Activated CD8-positive, alpha-beta T cell treated with anti-CD3 and anti-CD28 coated beads for 36 hours (primary cell): ENCODE results near the gene TRIM47. TPM values are rescaled to one million over a fixed set of nuclear protein-coding genes. Genes with fewer than 3 reads are reported as not detected.

Experiments used
- ATAC-seq: fragments of 200-7000 bp; cut with Tn5 transposase; one replicate; pipeline ENCODE4 v1.10.0; 2021; ENCODE audit warnings: mild to moderate bottlenecking, moderate library complexity
- CTCF ChIA-PET: fragments of 350-600 bp; sonication (Branson Sonifier 250); formaldehyde crosslinking; loops from one replicate; lab custom pipeline; 2021; ENCODE audit warnings: antibody characterized with exemption; lab: Charles Lee
- POLR2A ChIA-PET: fragments of 350-600 bp; sonication (Branson Sonifier 250); formaldehyde crosslinking; loops from one replicate; lab custom pipeline; 2021; ENCODE audit warnings: antibody characterized with exemption; lab: Charles Lee
- DNase-seq: peaks from one replicate; pipeline ENCODE4 v3.0.0-alpha.2; 2020
- H3K27ac Mint-ChIP-seq: one replicate; pipeline ENCODE4 v1.8.0; 2021; ENCODE audit warnings: mild to moderate bottlenecking, mixed read lengths
- H3K27me3 Mint-ChIP-seq: one replicate; pipeline ENCODE4 v1.8.0; 2021; ENCODE audit warnings: mixed read lengths
- H3K36me3 Mint-ChIP-seq: one replicate; pipeline ENCODE4 v1.8.0; 2021; ENCODE audit warnings: low read depth, mixed read lengths
- H3K4me1 Mint-ChIP-seq: one replicate; pipeline ENCODE4 v1.8.0; 2021; ENCODE audit warnings: low read depth, mixed read lengths
- H3K4me3 Mint-ChIP-seq: one replicate; pipeline ENCODE4 v1.8.0; 2021; ENCODE audit warnings: mild to moderate bottlenecking, moderate library complexity, mixed read lengths
- H3K9me3 Mint-ChIP-seq: one replicate; pipeline ENCODE4 v1.8.0; 2021; ENCODE audit warnings: mixed read lengths
- CTCF ChIP-seq: fragments of 200-600 bp; IDR thresholded peaks from one replicate; pipeline ENCODE4 v1.8.0; 2022; ENCODE audit warnings: antibody characterized with exemption, mild to moderate bottlenecking
- intact Hi-C: fragments of 100-400 bp; cut with micrococcal nuclease; formaldehyde crosslinking; loops from one replicate; pipeline ENCODE4 v1.10.0; 2022
- total RNA-seq, 2 experiments: library from RNA; stranded (reverse); gene quantifications; one replicate each; pipeline ENCODE4 v1.2.3, GENCODE V29; 2021

TRIM47 gene
- total RNA-seq, 2 experiments from 2014 or later, result 16.6 to 16.8 TPM

DNA sequence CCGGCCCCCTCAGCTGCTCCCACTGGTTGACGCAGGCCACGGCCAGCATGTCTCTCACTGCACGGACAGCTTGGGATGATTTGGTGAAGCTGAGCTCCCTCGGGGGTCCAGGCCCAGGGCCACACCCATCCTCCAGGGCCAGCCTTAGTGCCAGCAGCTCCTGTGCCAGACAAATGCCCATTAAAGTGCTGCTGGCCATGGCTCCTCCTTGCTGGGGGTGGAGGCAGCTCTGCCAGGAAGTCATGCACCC lies 2.5 kb downstream of the TRIM47 start:
- POLR2A ChIA-PET, result interaction anchor here (0.6 to 6.5 kb wide), 12 partner anchors 11 to 393 kb away, joined by 3 to 100 read pairs (median 6); partner anchors contain the start of genes MRPL38, TRIM65 and WBP2
- intact Hi-C loops, result no loop called here
- no peaks in the 10 kb centered on the region for H3K9me3 Mint-ChIP-seq
- no peak for TF ChIP-seq CTCF
- CTCF ChIA-PET, result interaction anchor here (0.9 to 9.5 kb wide), 13 partner anchors 10 to 130 kb away, joined by 3 to 107 read pairs (median 5); partner anchors contain the start of genes GALK1, TRIM65 and WBP2
- peaks cover 26% of the 10 kb centered on the region for H3K4me1 Mint-ChIP-seq
- ATAC-seq (no peak), DNase-seq (no peak)
- peak overlapping the region; percentile 80 for H3K4me3 Mint-ChIP-seq
- H3K27ac Mint-ChIP-seq, result peak overlapping the region; percentile 88
- H3K27me3 Mint-ChIP-seq, result no peaks in the 10 kb centered on the region
- H3K36me3 Mint-ChIP-seq, result peaks cover 3% of the 10 kb centered on the region

GRCh38 chr17:75875182-75875939 lies 3.0 kb downstream of the TRIM47 start:
- Mint-ChIP-seq H3K4me3 (peak overlapping the region; percentile 80), H3K36me3 (peaks cover 3% of the 10 kb centered on the region), H3K4me1 (peaks cover 26% of the 10 kb centered on the region), H3K27ac (peak overlapping the region; percentile 88), H3K27me3 (no peaks in the 10 kb centered on the region), H3K9me3 (no peaks in the 10 kb centered on the region)
- DNase-seq (no peak), ATAC-seq (no peak)
- ChIA-PET CTCF (interaction anchor here (0.9 to 9.5 kb wide), 14 partner anchors 8 to 130 kb away, joined by 3 to 107 read pairs (median 5); partner anchors contain the start of genes GALK1, TRIM65 and WBP2), POLR2A (interaction anchor here (0.6 to 6.5 kb wide), 12 partner anchors 11 to 394 kb away, joined by 3 to 100 read pairs (median 6); partner anchors contain the start of genes MRPL38, TRIM65 and WBP2)
- intact Hi-C loops, result no loop called here
- TF ChIP-seq CTCF, result no peak

DNA sequence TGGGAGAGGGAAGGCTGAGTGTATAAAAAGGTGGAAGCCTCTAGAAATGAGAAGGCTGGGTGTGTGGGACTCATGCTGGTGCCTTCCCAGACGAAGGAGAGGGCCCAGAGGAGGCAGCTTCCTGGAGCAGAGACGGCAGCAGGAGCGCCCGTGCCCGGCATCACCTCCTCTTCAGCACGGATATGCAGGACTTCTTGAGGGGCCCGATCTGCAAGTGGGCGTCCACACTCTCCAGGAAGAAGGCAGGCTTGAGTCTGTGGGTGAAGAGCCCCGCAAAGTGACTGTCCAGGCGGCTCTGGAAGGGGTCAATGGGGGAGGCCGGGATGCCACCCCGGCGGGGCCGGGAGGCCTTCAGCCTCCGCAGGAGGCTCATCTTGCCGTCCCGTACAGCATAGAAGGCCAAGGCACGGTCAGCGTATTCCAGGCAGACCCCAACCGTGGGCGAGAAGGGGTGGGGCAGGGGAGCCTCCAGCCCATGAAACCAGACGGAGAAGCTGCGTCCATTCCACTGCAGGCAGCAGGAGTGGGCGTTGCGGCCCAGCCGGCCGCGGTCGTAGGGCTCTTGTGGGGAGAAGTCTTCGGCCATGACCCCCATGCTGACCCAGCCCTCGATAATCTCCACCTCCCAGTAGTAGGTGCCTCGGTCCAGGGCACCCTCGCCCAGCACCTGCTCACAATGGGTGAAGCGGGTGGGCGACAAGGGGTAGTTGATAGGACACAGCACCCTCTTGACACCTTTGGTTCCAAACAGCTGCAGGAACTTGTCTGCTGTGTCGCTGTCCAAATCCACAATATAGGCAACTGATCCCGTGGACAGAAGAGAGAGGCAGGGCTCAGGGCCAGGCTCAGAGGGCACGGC lies 3.8 kb downstream of the TRIM47 start:
- no peak for TF ChIP-seq CTCF
- intact Hi-C loops, result no loop called here
- Mint-ChIP-seq H3K36me3 (peaks cover 3% of the 10 kb centered on the region), H3K4me3 (no peak overlapping the region), H3K4me1 (peaks cover 26% of the 10 kb centered on the region), H3K27ac (no peak overlapping the region), H3K27me3 (no peaks in the 10 kb centered on the region), H3K9me3 (no peaks in the 10 kb centered on the region)
- ChIA-PET POLR2A (interaction anchor here (0.9 to 6.5 kb wide), 6 partner anchors 10 to 52 kb away, joined by 3 to 100 read pairs (median 12); partner anchors contain the start of genes TRIM65 and WBP2), CTCF (interaction anchor here (1.1 to 9.5 kb wide), 6 partner anchors 9 to 20 kb away, joined by 3 to 107 read pairs (median 30); partner anchors contain the start of genes TRIM65 and WBP2)
- ATAC-seq (no peak), DNase-seq (no peak)

DNA sequence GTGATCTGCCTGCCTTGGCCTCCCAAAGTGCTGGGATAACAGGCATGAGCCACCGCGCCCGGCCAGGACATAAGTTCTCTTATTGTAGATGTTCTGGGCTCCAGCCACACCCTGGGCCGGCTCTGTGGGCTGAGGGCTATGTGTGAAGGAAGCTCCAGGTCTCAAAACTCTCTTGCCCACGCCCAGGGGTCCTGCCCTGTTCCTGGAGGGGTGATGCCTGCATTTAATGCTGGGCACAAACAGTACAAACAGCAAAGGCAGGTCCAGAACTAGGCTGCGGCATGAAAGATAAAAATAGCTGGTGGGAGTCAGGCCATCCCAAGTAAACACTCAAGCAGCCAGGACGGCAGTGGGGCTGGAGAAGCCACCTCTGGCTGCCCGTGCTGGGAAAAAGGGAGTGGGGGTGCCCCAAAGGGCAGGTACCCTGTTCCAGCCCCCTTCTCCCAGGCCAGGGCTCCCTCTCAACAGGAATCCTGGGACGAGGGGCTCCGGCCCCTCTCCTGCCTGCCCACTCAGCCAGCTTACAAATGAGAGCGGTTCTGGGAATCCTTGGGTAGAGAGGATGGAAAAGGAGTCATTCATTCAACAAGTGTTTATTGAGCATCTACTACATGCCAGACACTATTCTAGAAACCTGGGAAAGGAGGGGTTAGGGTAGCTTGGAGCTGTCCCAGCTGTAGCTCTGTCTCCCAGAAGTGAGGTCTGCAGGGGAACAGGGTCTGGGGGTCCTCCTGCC lies 4.6 kb downstream of the TRIM47 start:
- DNase-seq, result no peak
- Mint-ChIP-seq H3K27me3 (no peaks in the 10 kb centered on the region), H3K4me3 (no peak overlapping the region), H3K36me3 (peaks cover 3% of the 10 kb centered on the region), H3K4me1 (peaks cover 26% of the 10 kb centered on the region), H3K27ac (no peak overlapping the region), H3K9me3 (no peaks in the 10 kb centered on the region)
- intact Hi-C loops, result no loop called here
- POLR2A ChIA-PET, result interaction anchor here (0.9 to 6.5 kb wide), 6 partner anchors 9 to 51 kb away, joined by 3 to 72 read pairs (median 6); partner anchors contain the start of genes MRPL38 and WBP2
- no peak for ATAC-seq
- no peak for TF ChIP-seq CTCF
- CTCF ChIA-PET, result interaction anchor here (1.0 to 9.5 kb wide), 4 partner anchors 9 to 22 kb away, joined by 3 to 107 read pairs (median 9); partner anchors contain the start of gene WBP2
